Activated B cell treated with CpG ODN at 0.5 μM for 24 hours (primary cell): ENCODE measurements around the gene RAD9A. TPM values are rescaled to one million over a fixed set of nuclear protein-coding genes. Genes with fewer than 3 reads are reported as not detected.

ENCODE experiments used
- ATAC-seq: fragments of 200-7000 bp; cut with Tn5 transposase; one replicate; pipeline ENCODE4 v1.10.0; 2021; ENCODE audit warnings: low read depth, mild to moderate bottlenecking, moderate library complexity
- CTCF ChIA-PET: fragments of 350-600 bp; sonication (Branson Sonifier 250); formaldehyde crosslinking; loops from one replicate; lab custom pipeline; 2021; ENCODE audit warnings: antibody characterized with exemption; lab: Charles Lee
- POLR2A ChIA-PET: fragments of 350-600 bp; sonication (Branson Sonifier 250); formaldehyde crosslinking; loops from one replicate; lab custom pipeline; 2021; ENCODE audit warnings: antibody characterized with exemption; lab: Charles Lee
- DNase-seq: peaks from one replicate; pipeline ENCODE4 v3.0.0; 2022
- H3K27ac Mint-ChIP-seq: one replicate; pipeline ENCODE4 v1.8.0; 2020; ENCODE audit warnings: mixed read lengths
- H3K27me3 Mint-ChIP-seq: one replicate; pipeline ENCODE4 v1.8.0; 2021; ENCODE audit warnings: mixed read lengths
- H3K36me3 Mint-ChIP-seq: one replicate; pipeline ENCODE4 v1.8.0; 2021; ENCODE audit warnings: low read depth, mixed read lengths
- H3K4me1 Mint-ChIP-seq: one replicate; pipeline ENCODE4 v1.8.0; 2021; ENCODE audit warnings: mixed read lengths
- H3K4me3 Mint-ChIP-seq: one replicate; pipeline ENCODE4 v1.8.0; 2020; ENCODE audit warnings: mild to moderate bottlenecking, mixed read lengths
- H3K9me3 Mint-ChIP-seq: one replicate; pipeline ENCODE4 v1.8.0; 2020; ENCODE audit warnings: mixed read lengths
- intact Hi-C: fragments of 100-400 bp; cut with micrococcal nuclease; formaldehyde crosslinking; loops from one replicate; pipeline ENCODE4 v1.15.1; 2024
- total RNA-seq: library from RNA; stranded (reverse); gene quantifications from 2 replicates; pipeline ENCODE4 v1.2.3, GENCODE V29; 2022
- TF ChIP-seq, protein P1 (sequence below): fragments of 200-600 bp; IDR thresholded peaks from one replicate; pipeline ENCODE4 v1.8.0; 2022; ENCODE audit warnings: antibody characterized with exemption, mild to moderate bottlenecking

RAD9A gene
- 30.4 and 35.2 TPM in 2 replicates for total RNA-seq

DNA sequence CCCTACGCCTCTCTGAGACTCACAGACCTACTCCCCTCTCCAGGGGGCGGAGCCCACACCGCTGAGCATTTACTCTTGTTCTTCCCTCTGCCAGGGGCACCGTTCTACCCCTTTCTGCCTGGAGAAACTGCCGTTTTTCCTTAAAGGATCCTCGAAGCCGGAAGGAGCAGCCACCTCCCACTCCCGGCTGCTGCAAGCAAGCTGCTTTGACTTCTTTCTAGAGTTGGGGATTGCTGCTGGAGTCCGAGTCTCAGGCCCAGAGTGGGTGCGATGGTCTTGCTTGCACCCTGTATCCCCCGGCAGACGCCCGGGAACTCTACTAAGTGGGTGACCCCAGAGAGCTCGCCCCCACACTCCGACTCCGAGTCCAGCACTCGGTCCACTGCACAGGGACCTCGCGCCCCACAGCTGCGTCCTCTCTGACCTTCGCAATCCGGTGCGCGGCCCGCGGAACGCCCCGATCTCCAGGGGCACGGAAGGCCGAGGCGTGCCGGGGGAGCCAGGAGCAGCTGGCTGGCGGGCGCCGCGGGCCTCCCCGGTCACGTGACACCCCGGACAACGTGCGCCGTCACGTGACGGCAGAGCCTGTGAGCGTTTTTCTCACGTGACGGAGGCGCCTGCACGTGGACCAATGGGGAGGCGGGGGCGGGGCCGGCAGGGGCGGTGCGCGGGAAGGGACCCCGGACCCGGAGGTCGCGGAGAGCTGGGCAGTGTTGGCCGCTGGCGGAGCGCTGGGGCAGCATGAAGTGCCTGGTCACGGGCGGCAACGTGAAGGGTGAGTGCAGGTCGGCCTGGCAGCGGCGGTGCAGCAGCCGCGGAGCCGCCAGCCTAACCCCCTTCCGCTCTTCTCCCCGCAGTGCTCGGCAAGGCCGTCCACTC, at the start of gene RAD9A:
TSS of gene RAD9A (plus strand) at position 683 of the 879 bp plus-strand sequence. CDS start at position 742, 59 bp downstream.
- H3K27ac Mint-ChIP-seq = peak within 1 kb of the TSS; percentile 80
- H3K9me3 Mint-ChIP-seq = no peaks in the 10 kb centered on the region
- DNase-seq = peak; percentile 85
- intact Hi-C loops = loop anchor here (1.0 kb wide), 3 partner anchors 10 to 78 kb away; partner anchors contain the start of genes PPP1CA, RPS6KB2 and TMEM134
- ChIA-PET CTCF (interaction anchor here (0.9 to 4.0 kb wide), 9 partner anchors 10 to 114 kb away, joined by 3 to 22 read pairs (median 4); partner anchors contain the start of genes PITPNM1 and PPP1CA), POLR2A (interaction anchor here (0.5 to 17.5 kb wide), 34 partner anchors 9 to 365 kb away, joined by 3 to 693 read pairs (median 4); partner anchors contain the start of genes AIP, ANKRD13D, CDK2AP2 and CLCF1)
- H3K36me3 Mint-ChIP-seq = peaks cover 14% of the 10 kb centered on the region
- TF ChIP-seq, protein P1, sequence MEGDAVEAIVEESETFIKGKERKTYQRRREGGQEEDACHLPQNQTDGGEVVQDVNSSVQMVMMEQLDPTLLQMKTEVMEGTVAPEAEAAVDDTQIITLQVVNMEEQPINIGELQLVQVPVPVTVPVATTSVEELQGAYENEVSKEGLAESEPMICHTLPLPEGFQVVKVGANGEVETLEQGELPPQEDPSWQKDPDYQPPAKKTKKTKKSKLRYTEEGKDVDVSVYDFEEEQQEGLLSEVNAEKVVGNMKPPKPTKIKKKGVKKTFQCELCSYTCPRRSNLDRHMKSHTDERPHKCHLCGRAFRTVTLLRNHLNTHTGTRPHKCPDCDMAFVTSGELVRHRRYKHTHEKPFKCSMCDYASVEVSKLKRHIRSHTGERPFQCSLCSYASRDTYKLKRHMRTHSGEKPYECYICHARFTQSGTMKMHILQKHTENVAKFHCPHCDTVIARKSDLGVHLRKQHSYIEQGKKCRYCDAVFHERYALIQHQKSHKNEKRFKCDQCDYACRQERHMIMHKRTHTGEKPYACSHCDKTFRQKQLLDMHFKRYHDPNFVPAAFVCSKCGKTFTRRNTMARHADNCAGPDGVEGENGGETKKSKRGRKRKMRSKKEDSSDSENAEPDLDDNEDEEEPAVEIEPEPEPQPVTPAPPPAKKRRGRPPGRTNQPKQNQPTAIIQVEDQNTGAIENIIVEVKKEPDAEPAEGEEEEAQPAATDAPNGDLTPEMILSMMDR = no peak
- H3K4me1 Mint-ChIP-seq = peaks cover 40% of the 10 kb centered on the region
- ATAC-seq = peak; percentile 79
- no peaks in the 10 kb centered on the region for H3K27me3 Mint-ChIP-seq
- H3K4me3 Mint-ChIP-seq = peak within 1 kb of the TSS; percentile 89

DNA sequence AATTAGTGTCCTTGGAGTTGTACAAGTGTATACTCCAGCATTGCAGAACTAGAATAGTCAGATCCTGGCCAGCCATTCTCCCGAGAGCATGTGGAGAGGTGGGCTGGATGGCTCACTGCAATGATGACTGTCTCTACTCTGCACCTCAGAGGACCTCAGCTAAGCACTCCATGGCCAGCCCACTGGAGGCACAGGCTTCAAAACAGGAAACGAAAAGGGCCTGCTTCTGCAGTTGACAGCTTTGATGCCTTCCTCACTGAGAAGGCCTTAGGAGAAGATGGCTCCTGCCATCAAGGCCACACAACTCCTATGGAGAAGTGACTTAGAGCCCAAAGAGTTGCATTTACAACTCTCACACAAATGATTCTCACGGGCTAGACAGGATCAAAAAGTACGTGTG, 47.5 kb upstream of the RAD9A start:
- POLR2A ChIA-PET = interaction anchor here (0.6 to 4.9 kb wide), 21 partner anchors 10 to 242 kb away, joined by 3 to 65 read pairs (median 5); partner anchors contain the start of genes CLCF1, GRK2, POLD4 and PPP1CA
- intact Hi-C loops = no loop called here
- TF ChIP-seq, protein P1 = no peak
- ATAC-seq (peak; percentile 64), DNase-seq (no peak)
- no peaks in the 10 kb centered on the region for H3K36me3 Mint-ChIP-seq
- no peaks in the 10 kb centered on the region for H3K27me3 Mint-ChIP-seq
- CTCF ChIA-PET = interaction anchor here (2.8 to 7.4 kb wide), 5 partner anchors 11 to 36 kb away, joined by 13 to 200 read pairs (median 31); partner anchors contain the start of genes CLCF1 and POLD4
- peaks cover 52% of the 10 kb centered on the region for H3K4me1 Mint-ChIP-seq
- peak overlapping the region; percentile 74 for H3K4me3 Mint-ChIP-seq
- H3K27ac Mint-ChIP-seq = peak overlapping the region; percentile 88
- no peaks in the 10 kb centered on the region for H3K9me3 Mint-ChIP-seq

DNA sequence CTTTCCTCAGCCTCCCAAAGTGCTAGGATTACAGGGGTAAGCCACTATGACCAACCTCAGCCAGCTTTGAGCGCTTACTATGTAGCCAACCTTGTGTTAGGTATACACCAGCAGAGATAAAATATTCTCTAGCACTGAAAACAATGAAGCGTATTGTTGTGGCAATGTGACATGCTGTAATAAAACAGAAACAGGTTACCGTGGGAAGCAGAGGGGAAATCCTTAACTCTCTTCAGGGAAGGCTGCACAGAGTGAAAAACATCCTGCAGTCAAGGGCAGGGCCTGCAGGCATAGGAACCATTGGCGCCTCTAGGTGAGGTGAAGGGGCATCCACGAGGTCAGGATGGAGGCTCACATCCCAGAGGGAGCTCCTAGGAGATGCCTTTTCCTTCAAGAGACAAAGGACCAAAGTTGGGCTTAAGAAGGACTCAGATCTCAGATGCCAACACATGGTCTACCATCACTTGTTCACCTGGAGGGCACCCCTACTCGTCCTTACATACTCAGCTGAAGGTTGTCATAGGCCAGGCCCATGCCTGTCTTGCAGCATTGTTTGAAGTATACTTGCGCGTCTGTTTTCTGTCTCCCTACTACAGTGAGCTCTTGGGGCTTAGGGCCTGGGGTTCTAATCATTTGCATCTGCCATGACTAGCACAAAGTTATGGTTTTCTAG, 46.4 kb upstream of the RAD9A start:
- ChIA-PET POLR2A (interaction anchor here (0.6 to 4.9 kb wide), 23 partner anchors 9 to 106 kb away, joined by 3 to 65 read pairs (median 5); partner anchors contain the start of genes CLCF1, GRK2, POLD4 and PPP1CA), CTCF (interaction anchor here (0.6 to 7.4 kb wide), 19 partner anchors 10 to 514 kb away, joined by 3 to 200 read pairs (median 5); partner anchors contain the start of genes CLCF1, GRK2, POLD4 and RAD9A)
- H3K4me3 Mint-ChIP-seq = peak overlapping the region; percentile 11
- intact Hi-C loops = no loop called here
- no peak for DNase-seq
- no peaks in the 10 kb centered on the region for H3K27me3 Mint-ChIP-seq
- H3K27ac Mint-ChIP-seq = peak overlapping the region; percentile 88
- peak; percentile 37 for ATAC-seq
- H3K9me3 Mint-ChIP-seq = no peaks in the 10 kb centered on the region
- TF ChIP-seq, protein P1 = no peak
- peaks cover 63% of the 10 kb centered on the region for H3K4me1 Mint-ChIP-seq
- no peaks in the 10 kb centered on the region for H3K36me3 Mint-ChIP-seq

DNA sequence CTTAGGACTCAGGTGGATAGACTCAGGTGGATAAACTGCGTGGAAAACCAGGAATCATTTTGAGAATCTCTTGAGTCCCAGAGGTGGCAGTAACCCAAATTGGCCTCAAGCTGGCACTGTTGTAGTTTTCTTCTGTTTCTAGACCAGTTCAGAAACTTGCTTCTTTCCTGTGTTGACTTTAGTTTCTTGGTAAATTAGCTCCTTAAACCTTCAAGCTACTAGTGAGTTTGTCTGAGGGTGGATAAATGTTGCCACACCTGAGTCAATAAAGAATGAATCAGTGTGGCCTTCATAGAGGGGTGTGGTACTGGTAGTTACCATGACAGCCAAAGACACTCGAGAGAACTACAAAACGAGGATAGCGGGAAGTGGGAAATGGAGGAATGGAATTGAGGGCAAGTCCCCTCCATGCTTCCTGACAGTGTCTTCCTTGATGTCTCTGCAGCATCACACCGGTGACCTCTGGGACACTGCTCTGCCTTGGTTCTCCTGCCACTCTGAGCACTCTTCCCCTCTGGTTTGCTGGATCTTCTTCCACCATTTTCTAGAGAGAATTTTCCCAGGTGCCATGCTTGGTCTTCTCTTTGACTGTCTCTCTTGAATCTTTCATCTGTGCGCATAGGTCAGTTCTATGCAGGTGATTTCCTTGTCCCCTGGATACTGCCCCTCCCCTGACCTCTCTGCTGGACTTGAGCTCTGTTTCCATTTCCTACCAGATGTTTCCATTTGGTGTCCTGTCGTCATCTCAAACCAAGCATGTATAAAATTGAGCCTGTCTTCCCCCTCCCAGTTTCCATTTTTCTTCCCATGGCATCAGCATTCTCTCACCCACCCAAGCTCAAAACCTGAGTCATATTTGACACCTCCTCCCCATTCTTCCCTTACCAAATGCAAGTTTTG, 45.6 kb upstream of the RAD9A start:
- peaks cover 71% of the 10 kb centered on the region for H3K4me1 Mint-ChIP-seq
- ChIA-PET CTCF (interaction anchor here (0.6 to 7.4 kb wide), 20 partner anchors 9 to 514 kb away, joined by 3 to 200 read pairs (median 5); partner anchors contain the start of genes CLCF1, GRK2, POLD4 and RAD9A), POLR2A (interaction anchor here (0.6 to 4.9 kb wide), 20 partner anchors 8 to 257 kb away, joined by 3 to 65 read pairs (median 4); partner anchors contain the start of genes ANKRD13D, CLCF1, GRK2 and POLD4)
- H3K27ac Mint-ChIP-seq = peak overlapping the region; percentile 88
- no peaks in the 10 kb centered on the region for H3K36me3 Mint-ChIP-seq
- DNase-seq (no peak), ATAC-seq (peak; percentile 46)
- TF ChIP-seq, protein P1 = no peak
- no peaks in the 10 kb centered on the region for H3K27me3 Mint-ChIP-seq
- H3K9me3 Mint-ChIP-seq = no peaks in the 10 kb centered on the region
- intact Hi-C loops = loop anchor here (1.0 kb wide), 1 partner anchor 36 kb away; no protein-coding TSS in a partner anchor
- no peak overlapping the region for H3K4me3 Mint-ChIP-seq
